ES-I3 (cell line): ENCODE results near the gene HHAT.

Source experiments
- H3K36me3 ChIP-seq: 2 replicates; pipeline ENCODE4 v1.6.1; 2013; ENCODE audit warnings: mild to moderate bottlenecking, low read length, control low read depth, moderate library complexity; ENCODE audit not compliant: insufficient read depth
- H3K4me1 ChIP-seq: 2 replicates; pipeline ENCODE4 v1.6.1; 2013; ENCODE audit warnings: mild to moderate bottlenecking, control low read depth, low read length; ENCODE audit not compliant: insufficient read depth
- H3K9ac ChIP-seq: 2 replicates; pipeline ENCODE4 v1.6.1; 2013; ENCODE audit warnings: low read depth, mild to moderate bottlenecking, low read length, moderate library complexity
- H3K9me3 ChIP-seq: 2 replicates; pipeline ENCODE4 v1.6.1; 2013; ENCODE audit warnings: mild to moderate bottlenecking, low read length, moderate library complexity; ENCODE audit not compliant: control insufficient read depth, insufficient read depth

Gene HHAT

DNA sequence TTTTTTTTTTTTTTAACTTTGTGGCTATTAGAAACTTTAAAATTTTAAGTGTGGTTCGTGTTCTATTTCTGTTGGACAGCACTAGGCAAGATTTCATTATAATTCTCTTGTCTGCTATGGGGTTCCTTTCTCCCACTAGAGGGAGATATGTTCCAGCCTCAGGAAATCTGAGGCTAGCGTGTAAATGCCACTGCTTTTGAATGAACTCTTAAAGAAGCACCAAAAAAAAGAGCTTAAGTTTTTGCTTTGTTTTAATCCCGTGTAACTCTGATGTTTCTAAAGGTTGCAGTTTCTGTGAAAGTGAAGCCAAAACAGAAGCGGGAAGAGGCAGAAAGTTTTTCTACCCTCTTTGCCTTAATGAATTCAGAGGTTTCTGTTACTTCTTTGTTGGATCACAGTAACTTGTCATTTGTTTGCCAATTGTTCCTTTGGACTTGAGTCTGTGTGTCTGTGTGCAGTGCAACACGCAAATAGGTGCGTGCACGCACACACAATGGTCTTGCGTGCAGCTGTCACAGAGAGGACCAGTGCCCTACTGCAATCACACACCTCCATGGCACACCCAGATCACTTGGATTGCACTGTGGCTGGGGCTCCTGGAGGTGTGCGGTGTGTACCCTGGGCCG is 32.3 kb downstream of the HHAT start:
- H3K4me1 ChIP-seq = peaks cover 23% of the 10 kb centered on the region
- no peaks in the 10 kb centered on the region for H3K36me3 ChIP-seq
- H3K9ac ChIP-seq = no peak overlapping the region
- no peaks in the 10 kb centered on the region for H3K9me3 ChIP-seq

DNA sequence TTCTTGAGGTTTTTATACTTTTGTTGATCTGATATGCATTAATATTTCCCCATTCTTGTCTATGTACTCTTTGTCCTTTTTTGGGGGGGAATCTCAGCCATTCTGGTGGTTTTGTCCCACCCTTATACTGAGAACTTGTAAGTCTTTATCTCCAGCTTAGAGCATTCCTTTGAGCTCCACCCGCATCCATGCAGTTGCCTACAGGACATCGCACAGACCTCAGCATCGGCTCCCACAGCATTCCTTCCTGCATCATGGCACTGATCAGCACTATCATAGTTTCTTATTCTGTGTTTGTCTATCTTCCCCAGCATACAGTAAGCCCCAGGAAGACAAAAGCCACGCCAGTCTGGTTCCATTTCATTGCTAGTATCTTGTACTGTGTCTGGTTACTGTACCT is 33.0 kb downstream of the HHAT start:
- Histone ChIP-seq H3K4me1 (peaks cover 25% of the 10 kb centered on the region), H3K36me3 (no peaks in the 10 kb centered on the region), H3K9ac (no peak overlapping the region), H3K9me3 (no peaks in the 10 kb centered on the region)

- peaks cover 34% of the 10 kb centered on the region for H3K4me1 ChIP-seq
These were observed 33.8 kb downstream of the HHAT start for GRCh38 chr1:210362526-210362925.

DNA sequence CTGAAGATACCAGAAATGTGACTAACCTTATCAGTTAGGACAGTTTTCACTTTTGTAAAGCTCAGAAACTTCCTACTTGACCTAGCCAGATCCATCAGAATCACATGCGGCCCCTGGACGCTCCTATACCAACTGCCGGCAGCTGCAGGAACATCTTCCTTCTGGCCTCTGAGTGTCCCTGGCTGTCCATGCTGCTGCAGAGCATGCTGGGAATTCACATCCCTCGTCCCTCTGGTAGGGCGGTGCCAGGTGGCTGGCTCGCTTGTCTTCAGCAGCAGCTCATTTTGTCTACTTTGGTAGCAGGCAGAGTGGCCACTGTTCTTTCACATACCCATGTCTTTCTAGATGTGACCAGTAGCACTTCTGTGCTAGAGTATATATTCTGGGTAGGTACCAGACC is 34.4 kb downstream of the HHAT start:
- no peaks in the 10 kb centered on the region for H3K36me3 ChIP-seq
- H3K9ac ChIP-seq = no peak overlapping the region
- no peaks in the 10 kb centered on the region for H3K9me3 ChIP-seq
- H3K4me1 ChIP-seq = peaks cover 31% of the 10 kb centered on the region

More at GRCh38 chr1:210362526-210362925, 33.8 kb downstream of the HHAT start:
- Histone ChIP-seq H3K36me3 (no peaks in the 10 kb centered on the region), H3K9ac (no peak overlapping the region), H3K9me3 (no peaks in the 10 kb centered on the region)

DNA sequence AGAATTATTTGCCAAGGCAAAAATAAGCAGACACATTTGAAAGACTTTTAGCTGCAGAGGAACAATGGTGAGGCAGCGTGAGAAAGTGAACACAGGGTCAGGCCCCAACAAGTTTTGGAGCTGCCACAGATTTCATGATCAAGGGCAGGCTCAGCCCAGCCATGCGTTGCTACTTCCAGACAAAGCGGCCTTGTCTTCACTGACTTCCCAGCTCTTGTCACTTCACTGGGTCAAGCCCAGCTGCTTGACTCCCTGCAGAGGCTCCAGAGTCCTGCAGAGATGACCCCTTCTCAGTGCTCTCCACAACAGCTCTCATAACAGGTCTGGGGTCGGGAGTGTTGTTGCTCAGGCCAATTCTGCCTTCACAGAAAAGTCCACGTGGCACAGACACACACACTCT is 35.8 kb downstream of the HHAT start:
- Histone ChIP-seq H3K4me1 (peaks cover 23% of the 10 kb centered on the region), H3K9me3 (no peaks in the 10 kb centered on the region), H3K36me3 (no peaks in the 10 kb centered on the region), H3K9ac (no peak overlapping the region)

DNA sequence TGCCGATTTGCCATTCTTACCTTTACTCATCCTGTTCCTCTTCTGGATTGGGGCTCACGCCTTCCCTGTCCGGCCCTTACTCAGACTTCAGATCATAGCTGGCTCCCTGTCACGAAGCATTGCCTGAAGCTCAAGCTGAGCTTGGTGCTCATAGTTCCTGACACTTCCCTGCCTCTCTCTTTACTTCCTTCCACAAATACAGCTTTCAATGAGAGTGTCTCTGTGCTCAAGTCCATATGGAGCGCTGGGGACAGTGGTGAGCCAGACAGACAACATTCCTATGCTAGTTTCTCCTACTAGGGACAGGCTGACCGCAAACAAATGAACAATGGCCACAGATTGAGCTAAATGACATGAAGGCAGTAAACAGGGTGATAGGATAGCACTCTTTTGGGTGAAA is 38.1 kb downstream of the HHAT start:
- Histone ChIP-seq H3K4me1 (peaks cover 21% of the 10 kb centered on the region), H3K9me3 (no peaks in the 10 kb centered on the region), H3K9ac (no peak overlapping the region), H3K36me3 (no peaks in the 10 kb centered on the region)

GRCh38 chr1:210367566-210367965 is 38.9 kb downstream of the HHAT start:
- H3K4me1 ChIP-seq = peaks cover 29% of the 10 kb centered on the region
- H3K9ac ChIP-seq = no peak overlapping the region
- H3K9me3 ChIP-seq = no peaks in the 10 kb centered on the region
- H3K36me3 ChIP-seq = no peaks in the 10 kb centered on the region

DNA sequence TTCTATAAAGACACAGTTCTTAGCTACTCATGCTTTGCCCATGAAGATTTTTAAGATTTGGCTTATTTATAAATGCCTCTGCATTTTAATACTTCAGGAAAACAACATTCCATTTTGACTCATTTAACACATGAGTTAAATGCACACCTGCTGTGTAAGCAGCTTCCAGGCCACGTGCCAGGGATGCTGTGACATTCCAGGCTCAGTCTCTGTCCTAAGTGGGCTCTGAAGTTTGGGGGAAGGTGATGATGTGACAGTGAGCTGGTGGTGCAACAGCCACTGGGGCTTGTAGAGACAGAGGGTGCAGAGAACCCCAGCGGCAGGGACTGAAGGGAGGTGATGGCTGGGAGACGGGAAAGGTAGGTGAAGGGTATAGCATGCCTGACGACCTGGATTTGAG is 40.7 kb downstream of the HHAT start:
- no peaks in the 10 kb centered on the region for H3K9me3 ChIP-seq
- no peaks in the 10 kb centered on the region for H3K36me3 ChIP-seq
- H3K4me1 ChIP-seq = peaks cover 40% of the 10 kb centered on the region
- no peak overlapping the region for H3K9ac ChIP-seq

DNA sequence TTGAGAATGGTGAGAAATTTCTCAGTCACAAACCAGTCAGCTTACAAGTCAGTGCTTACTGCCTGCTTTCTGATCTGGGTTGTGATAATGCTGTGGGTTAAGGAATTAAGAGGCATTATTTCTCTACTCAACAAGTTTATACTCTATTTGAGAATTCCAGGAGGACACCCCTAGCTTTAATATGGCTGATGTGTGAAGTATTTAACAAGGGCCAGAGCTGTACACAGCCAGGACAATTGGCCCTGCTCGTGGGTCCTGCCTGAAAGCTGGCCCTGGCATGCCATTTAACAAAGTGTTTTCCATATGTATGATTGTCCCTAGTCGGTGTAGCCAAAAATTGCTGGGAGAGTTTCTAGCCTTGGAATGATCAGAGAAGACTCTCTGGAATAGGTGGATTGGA is 43.2 kb downstream of the HHAT start:
- Histone ChIP-seq H3K9me3 (no peaks in the 10 kb centered on the region), H3K4me1 (peaks cover 35% of the 10 kb centered on the region), H3K9ac (no peak overlapping the region), H3K36me3 (no peaks in the 10 kb centered on the region)

- peaks cover 30% of the 10 kb centered on the region for H3K4me1 ChIP-seq
- no peak overlapping the region for H3K9ac ChIP-seq
- H3K9me3 ChIP-seq = no peaks in the 10 kb centered on the region
- no peaks in the 10 kb centered on the region for H3K36me3 ChIP-seq
These were observed 43.8 kb downstream of the HHAT start for GRCh38 chr1:210372491-210372890.

- H3K36me3 ChIP-seq = no peaks in the 10 kb centered on the region
- peaks cover 28% of the 10 kb centered on the region for H3K4me1 ChIP-seq
- no peak overlapping the region for H3K9ac ChIP-seq
- no peaks in the 10 kb centered on the region for H3K9me3 ChIP-seq
These were observed 44.4 kb downstream of the HHAT start for GRCh38 chr1:210372931-210373627.

DNA sequence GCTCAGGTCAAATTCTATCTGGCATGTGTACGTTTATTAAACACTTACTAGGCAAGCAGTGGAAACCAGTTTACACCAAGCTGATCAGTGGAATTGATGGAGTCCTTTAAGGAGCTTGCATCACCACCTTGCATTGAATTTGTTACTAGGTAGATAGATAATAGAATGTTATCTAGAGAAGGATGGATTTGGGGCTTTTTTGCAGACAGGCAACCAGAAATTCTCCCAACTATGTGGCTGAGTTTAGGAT is 44.9 kb downstream of the HHAT start:
- Histone ChIP-seq H3K9me3 (no peaks in the 10 kb centered on the region), H3K9ac (no peak overlapping the region), H3K4me1 (peaks cover 28% of the 10 kb centered on the region), H3K36me3 (no peaks in the 10 kb centered on the region)

GRCh38 chr1:210373878-210374599 is 45.3 kb downstream of the HHAT start:
- Histone ChIP-seq H3K36me3 (no peaks in the 10 kb centered on the region), H3K9ac (peak overlapping the region; percentile 19; the same call in 1 of the 2 replicates), H3K9me3 (no peaks in the 10 kb centered on the region), H3K4me1 (peaks cover 27% of the 10 kb centered on the region)

DNA sequence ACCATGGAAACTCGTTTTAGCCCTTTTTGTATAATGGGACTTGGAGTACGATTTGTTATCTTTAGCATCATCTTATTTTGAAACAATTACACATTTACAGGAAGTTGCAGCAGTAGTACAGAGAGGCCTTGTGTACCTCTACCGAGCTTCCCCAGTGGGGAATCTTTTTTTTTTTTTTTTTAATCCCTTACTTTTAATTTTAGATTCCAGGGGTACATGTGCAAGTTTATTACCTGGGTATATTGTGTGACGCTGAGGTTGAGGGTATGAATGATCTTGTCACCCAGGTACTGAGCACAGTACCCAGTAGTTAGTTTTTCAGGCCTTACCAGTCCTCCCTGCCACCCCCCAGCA is 45.9 kb downstream of the HHAT start:
- peaks cover 21% of the 10 kb centered on the region for H3K4me1 ChIP-seq
- no peak overlapping the region for H3K9ac ChIP-seq

GRCh38 chr1:210376836-210377372 is 48.2 kb downstream of the HHAT start:
- Histone ChIP-seq H3K36me3 (no peaks in the 10 kb centered on the region), H3K9ac (no peak overlapping the region), H3K4me1 (peaks cover 17% of the 10 kb centered on the region), H3K9me3 (no peaks in the 10 kb centered on the region)

More for the DNA sequence above, 45.9 kb downstream of the HHAT start:
- H3K9me3 ChIP-seq = no peaks in the 10 kb centered on the region
- H3K36me3 ChIP-seq = no peaks in the 10 kb centered on the region
